ENCODE measurements around the gene WWOX. TPM values are rescaled to one million over a fixed set of nuclear protein-coding genes. Genes with fewer than 3 reads are reported as not detected.

The WWOX gene
- total RNA-seq, 4 donors from 2014 or later = 12.9 to 53.5 (median 25.6) TPM

- Histone ChIP-seq H3K36me3 (no peaks in the 10 kb centered on the region), H3K4me1 (peaks cover 0 to 2% (median 0%) of the 10 kb centered on the region in 3 donors), H3K27ac (no peak overlapping the region), H3K27me3 (no peaks in the 10 kb centered on the region), H3K4me3 (no peak overlapping the region), H3K9me3 (peaks cover 0 to 12% (median 0%) of the 10 kb centered on the region in 3 donors)
- 96 to 100% methylated on average over 3 to 5 of the region's 5 CpGs for WGBS, 2 donors (ENCODE audit: low coverage in 1 of 2)
- ATAC-seq = no peak
- TF ChIP-seq POLR2AphosphoS5 (IDR thresholded peaks at IDR 0.05) (no peak), CTCF (IDR thresholded peaks at IDR 0.05) (no peak), EP300 (IDR thresholded peaks at IDR 0.05) (no peak), POLR2A (IDR thresholded peaks at IDR 0.05) (no peak)
These were observed 61.7 kb downstream of the WWOX start for GRCh38 chr16:78161023-78161729.

DNA sequence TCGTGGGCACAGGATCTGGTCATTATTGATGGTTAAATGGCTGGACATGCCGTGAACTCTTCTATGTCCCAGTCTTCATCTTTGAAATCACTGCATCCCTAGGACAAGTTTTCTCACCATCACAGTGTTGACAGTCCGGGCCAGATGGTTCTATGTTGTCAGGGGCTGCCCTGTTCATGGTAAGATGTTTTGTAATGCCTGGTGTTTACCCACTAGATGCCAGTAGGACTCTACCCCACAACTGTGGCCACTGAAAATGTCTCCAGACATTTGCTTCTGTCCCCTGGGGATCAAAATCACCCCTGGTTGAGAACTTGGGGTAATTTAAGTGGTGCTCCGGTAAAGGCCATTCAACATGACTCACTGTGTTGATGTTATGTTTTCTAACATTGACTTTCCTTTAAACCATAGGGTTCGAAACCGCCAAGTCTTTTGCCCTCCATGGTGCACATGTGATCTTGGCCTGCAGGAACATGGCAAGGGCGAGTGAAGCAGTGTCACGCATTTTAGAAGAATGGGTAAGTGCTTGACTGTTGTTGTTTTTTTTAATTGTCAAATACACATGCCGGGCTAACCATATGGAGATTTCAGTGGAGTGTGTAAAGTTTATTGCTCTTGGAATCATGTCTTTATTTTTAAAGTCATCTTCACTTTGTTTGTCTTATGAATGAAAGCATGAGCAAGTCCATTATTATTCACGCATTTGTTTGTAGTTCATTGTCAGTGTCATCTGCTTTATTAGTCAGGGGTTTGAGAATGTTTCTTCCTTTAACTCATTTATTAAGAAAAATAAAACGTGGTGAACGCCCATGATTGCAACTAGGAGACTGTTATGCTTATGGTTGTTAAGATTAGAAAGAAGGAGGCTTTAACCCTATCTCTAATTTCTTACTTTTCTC lies 64.6 kb downstream of the WWOX start:
- no peak for TF ChIP-seq POLR2A (IDR thresholded peaks at IDR 0.05)
- TF ChIP-seq CTCF (IDR thresholded peaks at IDR 0.05) = no peak
- TF ChIP-seq POLR2AphosphoS5 (IDR thresholded peaks at IDR 0.05) = no peak
- no peak for ATAC-seq
- 70 to 87% methylated on average over 8 to 9 of the region's 12 CpGs for WGBS, 2 donors (ENCODE audit: low coverage in 1 of 2)
- Histone ChIP-seq H3K36me3 (peaks cover 0 to 11% of the 10 kb centered on the region in 2 donors), H3K9me3 (peaks cover 0 to 8% (median 0%) of the 10 kb centered on the region in 3 donors), H3K4me1 (no peaks in the 10 kb centered on the region), H3K4me3 (no peak overlapping the region), H3K27ac (no peak overlapping the region), H3K27me3 (no peaks in the 10 kb centered on the region)

- Histone ChIP-seq H3K4me1 (no peaks in the 10 kb centered on the region), H3K9me3 (no peaks in the 10 kb centered on the region), H3K27ac (no peak overlapping the region), H3K36me3 (peaks cover 0 to 11% of the 10 kb centered on the region in 2 donors), H3K4me3 (no peak overlapping the region), H3K27me3 (no peaks in the 10 kb centered on the region)
- ATAC-seq = no peak
- no peak for TF ChIP-seq POLR2A (IDR thresholded peaks at IDR 0.05)
- no peak for TF ChIP-seq CTCF (IDR thresholded peaks at IDR 0.05)
- no peak for TF ChIP-seq POLR2AphosphoS5 (IDR thresholded peaks at IDR 0.05)
- no peak for TF ChIP-seq EP300 (IDR thresholded peaks at IDR 0.05)
- WGBS, 2 donors (ENCODE audit: low coverage in 1 of 2) = 67 to 77% methylated on average over 2 of the region's 2 CpGs
These were observed 71.1 kb downstream of the WWOX start for GRCh38 chr16:78170494-78170933.

GRCh38 chr16:78175287-78175686 lies 75.8 kb downstream of the WWOX start:
- no peak overlapping the region for H3K4me3 ChIP-seq
- H3K36me3 ChIP-seq = no peaks in the 10 kb centered on the region
- 49 to 100% methylated on average over 1 to 3 of the region's 3 CpGs for WGBS, 2 donors (ENCODE audit: low coverage in 1 of 2)
- no peaks in the 10 kb centered on the region for H3K4me1 ChIP-seq
- H3K27ac ChIP-seq = no peak overlapping the region
- TF ChIP-seq CTCF (IDR thresholded peaks at IDR 0.05) (no peak), POLR2AphosphoS5 (IDR thresholded peaks at IDR 0.05) (no peak), POLR2A (IDR thresholded peaks at IDR 0.05) (no peak), EP300 (IDR thresholded peaks at IDR 0.05) (no peak)
- ATAC-seq = no peak
- no peaks in the 10 kb centered on the region for H3K27me3 ChIP-seq
- H3K9me3 ChIP-seq = no peaks in the 10 kb centered on the region

Data from gastroesophageal sphincter (tissue), 4 donors.